ENCODE results near the gene AFF1.

The AFF1 gene

DNA sequence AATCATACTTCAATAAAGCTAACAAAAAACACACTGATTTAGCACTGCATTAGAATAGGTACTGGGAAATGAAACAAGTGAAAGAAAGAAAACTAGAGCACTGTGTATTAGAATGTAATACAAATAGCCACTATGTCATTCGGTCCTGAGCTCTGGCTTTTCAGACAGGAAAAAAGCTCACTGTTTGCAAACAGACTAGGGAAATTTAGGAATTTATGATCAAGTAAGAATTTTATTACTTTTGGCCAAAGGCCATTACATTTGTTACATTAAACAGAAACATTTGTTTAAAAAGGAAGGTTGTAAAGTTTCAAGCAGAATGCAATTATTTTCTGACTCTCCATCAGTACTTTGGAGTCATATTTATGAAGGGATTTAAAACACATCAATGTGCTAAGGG is 216.9 kb downstream of the AFF1 start:
- DNase-seq (ENCODE audit: low read depth): no peak
- TF ChIP-seq, protein P1, sequence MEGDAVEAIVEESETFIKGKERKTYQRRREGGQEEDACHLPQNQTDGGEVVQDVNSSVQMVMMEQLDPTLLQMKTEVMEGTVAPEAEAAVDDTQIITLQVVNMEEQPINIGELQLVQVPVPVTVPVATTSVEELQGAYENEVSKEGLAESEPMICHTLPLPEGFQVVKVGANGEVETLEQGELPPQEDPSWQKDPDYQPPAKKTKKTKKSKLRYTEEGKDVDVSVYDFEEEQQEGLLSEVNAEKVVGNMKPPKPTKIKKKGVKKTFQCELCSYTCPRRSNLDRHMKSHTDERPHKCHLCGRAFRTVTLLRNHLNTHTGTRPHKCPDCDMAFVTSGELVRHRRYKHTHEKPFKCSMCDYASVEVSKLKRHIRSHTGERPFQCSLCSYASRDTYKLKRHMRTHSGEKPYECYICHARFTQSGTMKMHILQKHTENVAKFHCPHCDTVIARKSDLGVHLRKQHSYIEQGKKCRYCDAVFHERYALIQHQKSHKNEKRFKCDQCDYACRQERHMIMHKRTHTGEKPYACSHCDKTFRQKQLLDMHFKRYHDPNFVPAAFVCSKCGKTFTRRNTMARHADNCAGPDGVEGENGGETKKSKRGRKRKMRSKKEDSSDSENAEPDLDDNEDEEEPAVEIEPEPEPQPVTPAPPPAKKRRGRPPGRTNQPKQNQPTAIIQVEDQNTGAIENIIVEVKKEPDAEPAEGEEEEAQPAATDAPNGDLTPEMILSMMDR (IDR thresholded peaks at IDR 0.05; ENCODE audit: insufficient read depth, low read depth, low read length, missing control alignments): no peak
- no peak overlapping the region for H3K4me3 ChIP-seq (ENCODE audit: low read depth, low read length)

DNA sequence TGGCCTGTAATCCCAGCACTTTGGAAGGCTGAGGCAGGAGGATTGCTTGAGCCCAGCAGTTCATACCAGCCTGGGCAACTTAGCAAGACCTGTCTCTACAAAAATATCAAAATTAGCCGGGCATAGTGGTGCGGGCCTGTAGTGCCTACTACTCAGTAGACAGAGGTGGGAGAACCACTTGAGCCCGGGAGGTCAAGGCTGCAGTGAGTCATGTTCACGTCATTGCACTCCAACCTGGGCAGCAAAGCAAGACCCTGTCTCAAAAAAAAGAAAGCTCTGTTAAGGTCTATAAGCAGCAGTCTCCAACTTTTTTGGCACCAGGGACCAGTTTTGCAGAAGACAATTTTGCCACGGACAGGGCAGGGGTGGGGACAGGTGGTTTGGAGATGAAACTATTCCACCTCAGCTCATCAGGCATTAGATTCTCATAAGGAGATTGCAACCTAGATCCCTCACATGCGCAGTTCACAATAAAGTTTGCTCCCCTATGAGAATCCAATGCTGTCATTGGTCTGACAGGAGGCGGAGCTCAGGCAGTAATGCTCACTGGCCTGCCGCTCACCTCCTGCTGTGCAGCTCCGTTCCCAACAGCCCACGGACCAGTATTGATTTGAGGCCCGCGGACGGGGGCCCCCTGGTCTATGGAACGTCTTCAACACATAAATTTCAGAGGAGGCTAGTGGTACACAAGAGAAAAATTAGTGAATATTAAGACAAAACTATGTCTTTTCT is 217.7 kb downstream of the AFF1 start:
- no peak for DNase-seq (ENCODE audit: low read depth)
- H3K4me3 ChIP-seq (ENCODE audit: low read depth, low read length): no peak overlapping the region
- TF ChIP-seq, protein P1 (IDR thresholded peaks at IDR 0.05; ENCODE audit: insufficient read depth, low read depth, low read length, missing control alignments): no peak

DNA sequence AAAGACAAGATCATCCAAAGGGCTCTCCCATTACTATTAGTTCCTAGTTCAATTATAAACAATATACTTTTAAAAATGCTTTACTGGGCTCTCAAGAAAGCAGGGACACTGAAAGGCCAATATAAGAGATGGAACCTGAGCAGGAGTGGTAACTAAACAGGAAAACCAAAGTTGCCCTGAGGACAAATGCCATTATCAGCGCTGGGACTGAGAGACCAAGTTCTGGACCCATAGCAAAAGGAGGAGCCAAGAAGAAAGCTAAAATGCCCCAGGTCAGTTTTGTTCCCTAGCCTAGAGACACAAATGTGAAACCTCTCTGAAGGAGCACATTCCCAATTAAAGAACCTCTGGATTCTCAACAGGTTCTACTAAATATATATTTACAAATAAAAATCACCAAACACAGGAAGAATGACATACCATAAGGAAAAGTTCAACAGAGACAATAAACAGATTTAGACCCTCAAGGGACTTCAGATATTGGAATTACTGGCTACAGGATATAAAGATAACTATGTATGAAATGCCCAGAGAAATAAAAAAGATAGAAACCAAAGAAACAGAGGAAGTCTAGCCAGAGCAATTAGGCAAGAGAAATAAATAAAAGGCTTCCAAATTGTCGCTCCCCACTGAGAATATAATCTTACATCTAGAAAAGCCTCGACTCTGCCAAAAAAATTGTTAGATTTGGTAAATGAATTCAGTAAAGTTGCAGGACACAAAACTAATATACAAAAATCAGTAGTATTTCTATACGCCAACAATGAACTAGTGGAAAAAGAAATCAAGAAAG is 218.5 kb downstream of the AFF1 start:
- TF ChIP-seq, protein P1 (IDR thresholded peaks at IDR 0.05; ENCODE audit: insufficient read depth, low read depth, low read length, missing control alignments): no peak
- no peak overlapping the region for H3K4me3 ChIP-seq (ENCODE audit: low read depth, low read length)

DNA sequence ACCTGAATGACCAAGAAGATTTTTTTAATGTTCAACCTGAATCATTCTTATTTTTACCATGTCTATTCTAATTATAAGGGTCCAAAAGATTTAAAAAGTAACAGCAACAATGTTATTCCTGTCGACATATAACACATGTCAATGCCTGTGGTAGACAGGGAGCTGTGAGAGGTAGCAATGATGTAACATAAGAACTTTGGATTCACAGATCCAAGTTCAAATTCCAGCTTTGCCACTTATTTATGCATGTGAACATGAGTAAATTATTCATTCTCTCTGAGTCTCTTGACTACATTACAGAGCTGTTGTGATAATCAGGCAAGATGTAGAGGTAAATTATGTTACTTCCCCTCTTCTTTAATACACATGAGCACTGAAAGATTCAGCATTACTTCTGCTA is 231.1 kb downstream of the AFF1 start:
- H3K4me3 ChIP-seq (ENCODE audit: low read depth, low read length): no peak overlapping the region
- TF ChIP-seq, protein P1 (IDR thresholded peaks at IDR 0.05; ENCODE audit: insufficient read depth, low read depth, low read length, missing control alignments): no peak
- DNase-seq (ENCODE audit: low read depth): no peak

More for the DNA sequence above, 218.5 kb downstream of the AFF1 start:
- no peak for DNase-seq (ENCODE audit: low read depth)

DNA sequence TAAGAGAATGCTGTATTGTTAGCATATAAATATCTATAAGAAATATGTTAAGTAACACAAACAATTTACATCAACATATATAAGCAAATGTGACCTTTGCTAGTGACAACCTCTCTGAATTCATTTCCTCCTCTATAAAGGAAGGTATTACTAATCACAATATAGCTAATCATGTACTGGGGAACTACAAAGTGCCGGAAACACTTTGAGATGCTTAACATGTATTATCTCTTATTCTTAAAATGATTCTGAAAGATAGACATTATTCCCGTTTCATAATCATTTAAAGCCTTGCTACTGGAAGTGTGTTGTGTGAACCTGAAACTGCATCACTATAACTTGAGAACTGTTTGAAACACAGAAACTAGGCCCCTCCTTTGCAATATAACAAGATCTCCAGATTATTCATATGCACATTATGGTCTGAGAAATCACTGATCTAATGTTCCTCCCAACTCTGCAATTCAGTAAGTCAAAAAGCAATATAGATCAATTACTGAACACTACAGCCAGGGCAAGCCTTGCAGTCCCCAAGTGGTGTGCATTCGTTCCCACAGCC is 231.6 kb downstream of the AFF1 start:
- no peak overlapping the region for H3K4me3 ChIP-seq (ENCODE audit: low read depth, low read length)
- no peak for DNase-seq (ENCODE audit: low read depth)
- TF ChIP-seq, protein P1 (IDR thresholded peaks at IDR 0.05; ENCODE audit: insufficient read depth, low read depth, low read length, missing control alignments): no peak

DNA sequence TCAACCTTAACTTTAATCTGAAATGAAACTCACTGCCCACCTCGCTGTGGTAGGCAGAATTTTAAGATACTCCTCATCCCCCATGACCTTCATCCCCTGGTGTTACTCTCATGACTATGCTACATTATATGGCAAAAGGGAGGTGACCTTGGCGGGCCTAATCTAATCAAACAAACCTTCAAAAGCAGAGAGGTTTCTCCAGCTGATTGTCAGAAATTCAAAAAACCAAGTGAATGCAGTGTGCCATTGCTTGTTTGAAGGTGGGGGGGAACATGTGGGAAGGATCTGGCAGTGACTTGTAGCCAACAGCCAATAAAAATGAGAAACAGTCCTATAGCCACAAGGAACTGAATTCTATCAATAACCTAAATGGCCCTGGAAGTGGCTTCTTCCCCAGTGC is 237.1 kb downstream of the AFF1 start:
- TF ChIP-seq, protein P1 (IDR thresholded peaks at IDR 0.05; ENCODE audit: insufficient read depth, low read depth, low read length, missing control alignments): no peak
- DNase-seq (ENCODE audit: low read depth): no peak
- no peak overlapping the region for H3K4me3 ChIP-seq (ENCODE audit: low read depth, low read length)

Data from GM12865 (cell line).